ENCODE data around the gene RAB31. TPM values are rescaled to one million over a fixed set of nuclear protein-coding genes. Genes with fewer than 3 reads are reported as not detected.

Gene RAB31
- total RNA-seq, 4 donors from 2014 or later: 51.1 to 79.3 (median 67.9) TPM

DNA sequence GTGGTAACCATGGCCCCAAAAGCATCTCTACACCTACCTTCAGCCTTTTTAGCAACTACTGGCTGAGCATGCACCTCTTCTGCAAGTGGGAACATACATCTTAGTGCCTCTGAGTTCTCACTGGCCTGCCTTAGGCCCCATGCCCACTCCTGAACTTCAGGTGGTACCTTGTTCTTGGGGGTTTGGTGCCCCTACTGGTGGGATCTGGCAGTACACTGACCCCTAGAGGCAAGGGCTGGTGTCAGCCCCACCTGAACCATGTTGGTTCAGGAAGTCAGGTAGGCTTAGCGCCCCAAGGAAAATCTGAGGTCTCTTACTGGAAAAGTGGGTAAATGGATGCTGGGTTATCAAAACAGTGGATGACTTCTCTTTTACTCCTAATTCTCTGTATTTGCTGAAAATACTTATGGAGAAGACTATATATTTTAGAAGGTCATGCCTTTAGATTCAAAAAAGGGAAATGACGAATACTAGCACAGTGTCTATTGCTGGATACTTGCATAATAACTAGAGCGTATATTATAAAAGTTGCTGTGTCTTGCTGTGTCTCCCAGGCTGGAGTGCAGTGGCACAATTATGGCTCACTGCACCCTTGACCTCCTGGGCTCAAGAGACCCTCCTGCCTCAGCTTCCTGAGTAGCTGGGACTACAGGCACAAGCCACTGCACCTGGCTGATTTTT is 84.6 kb downstream of the RAB31 start:
- ATAC-seq (ENCODE audit: low FRiP score) (no peak), DNase-seq (ENCODE audit: low spot score) (no peak)
- TF ChIP-seq, protein P1, sequence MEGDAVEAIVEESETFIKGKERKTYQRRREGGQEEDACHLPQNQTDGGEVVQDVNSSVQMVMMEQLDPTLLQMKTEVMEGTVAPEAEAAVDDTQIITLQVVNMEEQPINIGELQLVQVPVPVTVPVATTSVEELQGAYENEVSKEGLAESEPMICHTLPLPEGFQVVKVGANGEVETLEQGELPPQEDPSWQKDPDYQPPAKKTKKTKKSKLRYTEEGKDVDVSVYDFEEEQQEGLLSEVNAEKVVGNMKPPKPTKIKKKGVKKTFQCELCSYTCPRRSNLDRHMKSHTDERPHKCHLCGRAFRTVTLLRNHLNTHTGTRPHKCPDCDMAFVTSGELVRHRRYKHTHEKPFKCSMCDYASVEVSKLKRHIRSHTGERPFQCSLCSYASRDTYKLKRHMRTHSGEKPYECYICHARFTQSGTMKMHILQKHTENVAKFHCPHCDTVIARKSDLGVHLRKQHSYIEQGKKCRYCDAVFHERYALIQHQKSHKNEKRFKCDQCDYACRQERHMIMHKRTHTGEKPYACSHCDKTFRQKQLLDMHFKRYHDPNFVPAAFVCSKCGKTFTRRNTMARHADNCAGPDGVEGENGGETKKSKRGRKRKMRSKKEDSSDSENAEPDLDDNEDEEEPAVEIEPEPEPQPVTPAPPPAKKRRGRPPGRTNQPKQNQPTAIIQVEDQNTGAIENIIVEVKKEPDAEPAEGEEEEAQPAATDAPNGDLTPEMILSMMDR (IDR thresholded peaks at IDR 0.05): no peak

DNA sequence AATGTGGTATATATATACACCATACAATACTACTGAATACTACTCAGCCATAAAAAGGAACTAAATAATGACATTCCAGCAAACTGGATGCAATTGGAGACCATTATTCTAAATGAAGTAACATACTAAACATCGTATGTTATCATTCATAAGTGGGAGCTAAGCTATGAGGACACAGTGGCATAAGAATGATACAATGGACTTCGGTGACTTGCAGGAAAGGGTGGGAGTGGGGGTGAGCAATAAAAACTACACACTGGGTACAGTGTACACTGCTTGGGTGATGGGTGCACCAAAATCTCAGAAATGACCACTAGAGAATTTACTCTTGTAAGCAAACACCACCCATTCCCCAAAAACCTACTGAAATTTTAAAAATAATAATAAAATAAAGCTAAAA is 87.9 kb downstream of the RAB31 start:
- TF ChIP-seq, protein P1 (IDR thresholded peaks at IDR 0.05): no peak
- ATAC-seq (ENCODE audit: low FRiP score) (no peak), DNase-seq (ENCODE audit: low spot score) (no peak)

DNA sequence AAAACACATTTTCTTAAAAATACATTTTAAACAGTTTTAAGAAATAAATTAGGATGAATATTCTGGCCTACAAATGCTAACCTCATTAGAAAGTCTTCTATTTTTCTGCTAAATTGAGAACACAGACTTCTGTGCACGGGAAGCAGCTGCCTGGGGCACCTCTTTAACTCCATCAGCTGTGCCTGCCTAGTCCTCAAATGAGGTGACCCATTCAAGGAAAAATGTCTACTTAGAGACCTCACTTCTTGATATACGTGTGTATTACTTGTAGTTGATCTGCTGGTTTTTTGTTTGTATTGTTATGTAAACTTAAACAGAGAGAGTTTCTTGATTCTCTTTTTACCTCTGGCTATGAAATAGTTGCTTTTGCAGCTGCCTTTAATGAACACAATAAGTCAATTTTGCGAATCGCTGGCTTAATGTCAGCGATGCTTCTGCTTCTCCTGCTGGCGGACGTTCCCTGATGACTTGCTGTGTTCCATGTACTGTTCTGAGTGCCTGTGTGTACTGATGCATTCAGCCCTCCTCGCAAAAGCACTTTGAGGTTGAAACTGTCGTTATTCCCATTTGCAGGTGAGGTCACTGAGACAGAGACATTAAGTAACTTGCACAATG is 88.9 kb downstream of the RAB31 start:
- DNase-seq (ENCODE audit: low spot score): no peak
- ATAC-seq (ENCODE audit: low FRiP score): no peak
- TF ChIP-seq, protein P1 (IDR thresholded peaks at IDR 0.05): no peak

DNA sequence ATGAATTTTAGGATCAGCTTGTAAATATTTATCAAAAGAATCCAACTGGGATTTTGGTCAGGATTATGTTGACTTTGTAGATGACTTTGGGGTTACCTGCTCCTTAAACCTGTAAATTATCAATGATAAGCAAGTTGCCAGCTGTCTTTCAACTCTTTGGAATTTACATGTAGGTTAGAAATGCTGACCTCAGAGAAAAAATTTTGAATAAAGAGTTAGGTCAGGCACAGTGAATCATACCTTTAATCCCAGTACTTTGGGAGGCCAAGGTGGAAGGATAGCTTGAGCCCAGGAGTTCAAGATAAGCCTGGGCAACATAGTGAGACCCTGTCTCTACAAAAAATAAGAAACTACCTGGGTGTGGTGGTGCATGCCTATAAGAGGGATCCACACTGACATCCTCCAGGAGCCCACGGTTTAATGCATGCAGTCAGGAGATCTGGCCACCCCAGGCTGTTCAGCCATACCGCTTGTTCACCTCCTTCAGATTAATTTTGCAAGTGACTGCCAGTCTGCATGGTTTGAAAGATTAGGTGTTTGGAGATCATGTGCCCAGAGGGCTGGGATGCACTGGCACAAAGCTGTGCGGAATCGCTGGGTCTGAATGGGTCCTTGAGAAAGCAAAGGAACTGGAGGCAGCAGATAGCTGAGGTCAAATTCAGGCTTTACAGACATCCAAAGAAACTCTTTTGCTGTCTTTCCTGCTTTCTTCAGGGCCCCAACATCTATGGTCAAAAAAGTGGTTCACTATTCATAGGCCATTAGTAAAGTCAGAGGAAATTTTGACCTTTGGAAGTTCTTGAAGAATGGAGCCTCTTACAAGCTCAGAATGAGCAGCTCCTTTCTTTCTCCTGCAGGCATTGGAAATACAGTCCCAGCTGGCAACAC is 94.3 kb downstream of the RAB31 start:
- ATAC-seq (ENCODE audit: low FRiP score) (no peak), DNase-seq (ENCODE audit: low spot score) (no peak)
- TF ChIP-seq, protein P1 (IDR thresholded peaks at IDR 0.05): no peak

DNA sequence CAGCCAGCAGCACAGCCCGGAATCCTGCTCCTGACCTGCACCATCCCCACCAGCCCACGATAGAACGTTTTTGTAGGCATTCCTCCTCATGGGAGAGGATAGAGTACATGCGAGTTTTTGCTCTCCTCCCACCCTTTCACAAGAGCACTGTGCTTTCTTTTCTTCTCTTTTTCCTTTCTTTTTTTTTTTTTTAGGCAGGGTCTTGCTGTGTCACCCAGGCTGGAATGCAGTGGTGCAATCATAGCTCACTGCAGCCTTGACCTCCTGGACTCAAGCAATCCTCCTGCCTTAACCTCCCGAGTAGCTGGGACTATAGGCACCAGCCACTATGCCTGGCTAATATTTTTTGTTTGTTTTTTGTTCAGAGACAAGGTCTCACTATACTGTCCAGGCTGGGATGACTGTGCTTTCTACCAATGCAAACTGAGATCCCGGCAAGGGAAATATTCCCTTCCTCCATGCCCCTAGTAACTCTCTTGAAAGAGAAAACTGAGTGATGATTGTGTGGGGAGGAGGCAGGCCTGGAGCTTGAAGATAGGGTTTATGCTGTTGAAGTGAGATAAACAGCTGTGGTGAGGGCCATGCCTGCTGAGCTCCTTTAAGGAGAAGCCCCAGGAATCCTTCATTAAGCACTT is 95.1 kb downstream of the RAB31 start:
- DNase-seq (ENCODE audit: low spot score) (no peak), ATAC-seq (ENCODE audit: low FRiP score) (no peak)
- TF ChIP-seq, protein P1 (IDR thresholded peaks at IDR 0.05): no peak

DNA sequence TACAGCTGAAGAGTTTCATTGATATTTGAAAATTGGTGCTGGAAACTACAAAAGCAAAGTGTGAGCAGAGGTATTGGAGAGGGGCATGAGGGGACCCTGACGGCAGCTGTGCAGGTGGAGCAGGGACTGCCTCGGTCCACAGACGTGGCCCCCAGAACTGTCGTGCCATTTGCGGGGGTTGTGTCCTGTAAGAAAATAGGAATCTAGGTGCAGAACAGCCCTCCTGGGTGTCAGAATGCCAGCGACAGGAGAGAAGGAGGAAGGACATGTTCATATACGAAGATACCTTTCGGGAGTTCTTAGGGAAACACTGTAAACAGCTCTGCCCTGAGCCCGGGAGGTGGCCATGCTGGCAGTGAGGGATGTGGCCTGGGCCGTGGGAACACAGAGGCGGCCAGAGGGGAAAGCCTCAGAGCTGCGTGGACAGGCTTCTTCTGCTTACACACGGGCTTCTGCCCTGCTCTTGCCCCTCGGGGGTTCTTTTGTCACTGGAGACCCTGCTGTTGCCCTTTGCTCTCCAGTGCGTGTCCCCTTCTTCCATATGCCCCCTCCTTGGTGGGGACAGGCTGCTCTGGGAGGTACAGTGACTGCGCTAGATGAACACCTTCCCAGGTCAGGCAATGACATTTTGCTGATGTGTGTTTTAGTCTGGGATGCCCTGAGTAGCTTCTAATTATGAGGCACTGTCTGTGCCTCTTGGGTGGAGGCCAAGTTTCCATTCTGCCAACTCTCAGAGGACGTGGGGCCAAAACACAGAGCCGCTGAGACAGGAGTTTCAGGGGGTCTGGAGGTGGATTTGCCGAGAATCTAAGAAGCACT is 95.8 kb downstream of the RAB31 start:
- ATAC-seq (ENCODE audit: low FRiP score) (no peak), DNase-seq (ENCODE audit: low spot score) (no peak)
- TF ChIP-seq, protein P1 (IDR thresholded peaks at IDR 0.05): no peak

All from omental fat pad (tissue), 4 donors.